ENCODE data around the gene C1orf56.

The C1orf56 gene

GRCh38 chr1:151047591-151047924 lies at the start of gene C1orf56:
TSS of gene C1orf56 (plus strand) at chr1:151047751. CDS start at chr1:151047848, 97 bp downstream.
- FAIRE-seq: no peak

- no peak for FAIRE-seq
Measured at GRCh38 chr1:150997949-150998348, 49.6 kb upstream of the C1orf56 start.

- no peak for FAIRE-seq
Measured at GRCh38 chr1:150999051-150999674, 48.4 kb upstream of the C1orf56 start.

GRCh38 chr1:150999926-151000325 lies 47.6 kb upstream of the C1orf56 start:
- FAIRE-seq: no peak

GRCh38 chr1:151000408-151000807 lies 47.1 kb upstream of the C1orf56 start:
- FAIRE-seq: no peak

- no peak for FAIRE-seq
Measured at GRCh38 chr1:151001602-151002001, 45.9 kb upstream of the C1orf56 start.

- FAIRE-seq: no peak
Measured at GRCh38 chr1:151002051-151002450, 45.5 kb upstream of the C1orf56 start.

- FAIRE-seq: no peak
Measured at GRCh38 chr1:151002611-151003010, 44.9 kb upstream of the C1orf56 start.

- FAIRE-seq: no peak
Measured at GRCh38 chr1:151003180-151003579, 44.4 kb upstream of the C1orf56 start.

GRCh38 chr1:151005729-151006319 lies 41.7 kb upstream of the C1orf56 start:
- FAIRE-seq: no peak

- FAIRE-seq: no peak
Measured at GRCh38 chr1:151006327-151007052, 41.1 kb upstream of the C1orf56 start, which contains the start of gene MINDY1. TSS of gene MINDY1 (minus strand) at chr1:151006902. CDS start at chr1:151002617, 4,285 bp downstream.

- FAIRE-seq: no peak
Measured at GRCh38 chr1:151007853-151008243, 39.7 kb upstream of the C1orf56 start.

GRCh38 chr1:151008244-151009205 lies 39.0 kb upstream of the C1orf56 start, which contains the start of gene PRUNE1:
TSS of gene PRUNE1 (plus strand) at chr1:151008449. CDS start at chr1:151008633, 184 bp downstream.
- peak; percentile 64 for FAIRE-seq

- FAIRE-seq: no peak
Measured at GRCh38 chr1:151009206-151009587, 38.4 kb upstream of the C1orf56 start.

- no peak for FAIRE-seq
Measured at GRCh38 chr1:151009674-151010345, 37.7 kb upstream of the C1orf56 start.

GRCh38 chr1:151010346-151010726 lies 37.2 kb upstream of the C1orf56 start:
- no peak for FAIRE-seq

- FAIRE-seq: no peak
Measured at GRCh38 chr1:151011154-151011850, 36.2 kb upstream of the C1orf56 start.

GRCh38 chr1:151012684-151013471 lies 34.7 kb upstream of the C1orf56 start:
- FAIRE-seq: no peak

- FAIRE-seq: no peak
Measured at GRCh38 chr1:151013518-151013917, 34.0 kb upstream of the C1orf56 start.

- no peak for FAIRE-seq
Measured at GRCh38 chr1:151024540-151025146, 22.9 kb upstream of the C1orf56 start.

Measured in endometrium (tissue), 2 donors.